ENCODE results near the gene UBXN1.
"Not testable (repeated sequence)": the region's sequence is repeated elsewhere in the genome, so short reads cannot be mapped to it uniquely, and the experiment has no call there.

DNA sequence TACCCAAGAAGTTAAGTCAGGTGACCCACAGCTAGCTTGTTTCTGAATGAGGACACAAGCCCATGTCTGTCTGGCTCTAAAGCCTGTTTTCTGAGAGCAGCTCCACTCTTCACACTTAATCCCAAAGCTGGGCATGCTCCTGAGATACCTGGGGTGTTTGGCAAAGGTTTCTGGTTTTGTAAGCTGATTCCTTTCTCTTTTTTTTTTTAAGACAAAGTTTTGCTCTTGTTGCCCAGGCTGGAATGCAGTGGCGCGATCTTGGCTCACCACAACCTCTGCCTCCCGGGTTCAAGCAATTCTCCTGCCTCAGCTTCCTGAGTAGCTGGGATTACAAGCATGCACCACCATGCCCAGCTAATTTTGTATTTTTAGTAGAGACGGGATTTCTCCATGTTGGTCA lies 14.8 kb upstream of the UBXN1 start:
- TF ChIP-seq, protein P1, sequence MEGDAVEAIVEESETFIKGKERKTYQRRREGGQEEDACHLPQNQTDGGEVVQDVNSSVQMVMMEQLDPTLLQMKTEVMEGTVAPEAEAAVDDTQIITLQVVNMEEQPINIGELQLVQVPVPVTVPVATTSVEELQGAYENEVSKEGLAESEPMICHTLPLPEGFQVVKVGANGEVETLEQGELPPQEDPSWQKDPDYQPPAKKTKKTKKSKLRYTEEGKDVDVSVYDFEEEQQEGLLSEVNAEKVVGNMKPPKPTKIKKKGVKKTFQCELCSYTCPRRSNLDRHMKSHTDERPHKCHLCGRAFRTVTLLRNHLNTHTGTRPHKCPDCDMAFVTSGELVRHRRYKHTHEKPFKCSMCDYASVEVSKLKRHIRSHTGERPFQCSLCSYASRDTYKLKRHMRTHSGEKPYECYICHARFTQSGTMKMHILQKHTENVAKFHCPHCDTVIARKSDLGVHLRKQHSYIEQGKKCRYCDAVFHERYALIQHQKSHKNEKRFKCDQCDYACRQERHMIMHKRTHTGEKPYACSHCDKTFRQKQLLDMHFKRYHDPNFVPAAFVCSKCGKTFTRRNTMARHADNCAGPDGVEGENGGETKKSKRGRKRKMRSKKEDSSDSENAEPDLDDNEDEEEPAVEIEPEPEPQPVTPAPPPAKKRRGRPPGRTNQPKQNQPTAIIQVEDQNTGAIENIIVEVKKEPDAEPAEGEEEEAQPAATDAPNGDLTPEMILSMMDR (IDR thresholded peaks at IDR 0.05) = not testable (repeated sequence)
- not testable (repeated sequence) for TF ChIP-seq ZFX (IDR thresholded peaks at IDR 0.05; ENCODE audit: borderline replicate concordance)
